ENCODE results near the gene IL3RA.
"Not testable (repeated sequence)": the region's sequence is repeated elsewhere in the genome, so short reads cannot be mapped to it uniquely, and the experiment has no call there.

Gene IL3RA

DNA sequence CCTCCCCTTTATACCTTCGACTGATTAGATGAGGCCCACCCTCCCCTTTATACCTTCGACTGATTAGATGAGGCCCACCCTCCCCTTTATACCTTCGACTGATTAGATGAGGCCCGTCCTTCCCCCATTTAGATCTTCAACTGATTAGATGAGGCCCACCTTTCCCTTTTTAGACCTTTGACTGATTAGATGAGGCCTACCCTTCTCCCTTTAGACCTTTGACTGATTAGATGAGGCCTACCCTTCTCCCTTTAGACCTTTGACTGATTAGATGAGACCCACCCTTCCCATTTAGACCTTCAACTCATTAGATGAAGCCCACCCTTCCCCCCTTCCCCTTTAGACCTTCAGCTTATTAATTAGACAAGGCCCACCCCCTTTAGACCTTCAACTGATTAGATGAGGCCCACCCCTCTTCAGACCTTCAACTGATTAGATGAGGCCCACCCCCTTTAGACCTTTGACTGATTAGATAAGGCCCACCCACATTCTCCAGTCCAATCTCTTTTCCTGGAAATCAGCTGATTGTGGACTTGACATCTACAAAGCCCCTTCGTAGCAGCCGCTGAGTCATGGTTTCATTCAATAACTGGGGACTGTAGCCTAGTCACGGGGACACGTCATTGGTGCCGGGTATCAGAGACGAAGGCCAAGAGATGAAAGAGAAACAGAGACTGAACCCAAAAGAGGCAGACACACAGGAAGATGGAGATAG, 28.8 kb upstream of the IL3RA start:
- H3K27me3 ChIP-seq (ENCODE audit: low read length): no peaks in the 10 kb centered on the region
- H3K9ac ChIP-seq (ENCODE audit: low read length): no peak overlapping the region
- no peaks in the 10 kb centered on the region for H3K36me3 ChIP-seq (ENCODE audit: low read length)
- no peak overlapping the region for H2AFZ ChIP-seq (ENCODE audit: low read depth, low read length, severe bottlenecking)
- H3K27ac ChIP-seq (ENCODE audit: low read depth, low read length): no peak overlapping the region
- no peak overlapping the region for H3K4me2 ChIP-seq (ENCODE audit: low read depth, low read length, poor library complexity, severe bottlenecking)
- TF ChIP-seq EZH2phosphoT487 (conservative IDR thresholded peaks at IDR 0.05; ENCODE audit: low read length): no peak
- TF ChIP-seq, protein P1, sequence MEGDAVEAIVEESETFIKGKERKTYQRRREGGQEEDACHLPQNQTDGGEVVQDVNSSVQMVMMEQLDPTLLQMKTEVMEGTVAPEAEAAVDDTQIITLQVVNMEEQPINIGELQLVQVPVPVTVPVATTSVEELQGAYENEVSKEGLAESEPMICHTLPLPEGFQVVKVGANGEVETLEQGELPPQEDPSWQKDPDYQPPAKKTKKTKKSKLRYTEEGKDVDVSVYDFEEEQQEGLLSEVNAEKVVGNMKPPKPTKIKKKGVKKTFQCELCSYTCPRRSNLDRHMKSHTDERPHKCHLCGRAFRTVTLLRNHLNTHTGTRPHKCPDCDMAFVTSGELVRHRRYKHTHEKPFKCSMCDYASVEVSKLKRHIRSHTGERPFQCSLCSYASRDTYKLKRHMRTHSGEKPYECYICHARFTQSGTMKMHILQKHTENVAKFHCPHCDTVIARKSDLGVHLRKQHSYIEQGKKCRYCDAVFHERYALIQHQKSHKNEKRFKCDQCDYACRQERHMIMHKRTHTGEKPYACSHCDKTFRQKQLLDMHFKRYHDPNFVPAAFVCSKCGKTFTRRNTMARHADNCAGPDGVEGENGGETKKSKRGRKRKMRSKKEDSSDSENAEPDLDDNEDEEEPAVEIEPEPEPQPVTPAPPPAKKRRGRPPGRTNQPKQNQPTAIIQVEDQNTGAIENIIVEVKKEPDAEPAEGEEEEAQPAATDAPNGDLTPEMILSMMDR (IDR thresholded peaks at IDR 0.05; ENCODE audit: insufficient read depth, low read length, poor library complexity, severe bottlenecking): no peak
- no peaks in the 10 kb centered on the region for H3F3A ChIP-seq (ENCODE audit: insufficient read depth)
- H3K9me3 ChIP-seq (ENCODE audit: insufficient read depth, low read length): no peaks in the 10 kb centered on the region
- H3K9me2 ChIP-seq (replicated peaks; ENCODE audit: insufficient read depth, low read length): no peaks in the 10 kb centered on the region
- H3K79me2 ChIP-seq (ENCODE audit: insufficient read depth, low read length): no peaks in the 10 kb centered on the region
- no peak overlapping the region for H3K4me3 ChIP-seq (ENCODE audit: insufficient read depth, low read length, poor library complexity, severe bottlenecking)
- no peaks in the 10 kb centered on the region for H4K20me1 ChIP-seq (ENCODE audit: low read depth, low read length)

DNA sequence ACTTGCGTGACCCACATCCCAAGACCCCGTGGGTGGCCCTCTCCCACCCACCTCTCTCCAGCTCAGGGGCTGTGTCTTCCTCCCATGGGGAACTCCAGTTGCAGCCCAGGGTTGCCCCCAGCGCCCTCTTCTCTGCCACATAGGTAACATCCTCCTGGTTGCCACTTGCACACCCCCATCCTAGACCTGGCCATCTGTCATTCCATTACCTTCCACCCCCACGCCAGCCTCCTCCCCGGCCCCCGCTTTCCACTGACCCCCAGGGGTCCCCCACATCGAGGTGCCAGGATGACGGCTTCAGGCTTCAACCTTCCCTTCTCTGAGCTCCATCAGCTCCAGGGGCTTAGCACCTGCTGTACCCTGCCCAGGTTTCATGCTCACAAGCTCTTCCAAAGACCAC, 28.1 kb upstream of the IL3RA start:
- no peaks in the 10 kb centered on the region for H3K27me3 ChIP-seq (ENCODE audit: low read length)
- no peak overlapping the region for H3K9ac ChIP-seq (ENCODE audit: low read length)
- no peak overlapping the region for H3K4me2 ChIP-seq (ENCODE audit: low read depth, low read length, poor library complexity, severe bottlenecking)
- H3F3A ChIP-seq (ENCODE audit: insufficient read depth): no peaks in the 10 kb centered on the region
- H3K79me2 ChIP-seq (ENCODE audit: insufficient read depth, low read length): no peaks in the 10 kb centered on the region
- H4K20me1 ChIP-seq (ENCODE audit: low read depth, low read length): no peaks in the 10 kb centered on the region
- H3K4me3 ChIP-seq (ENCODE audit: insufficient read depth, low read length, poor library complexity, severe bottlenecking): no peak overlapping the region
- H3K9me3 ChIP-seq (ENCODE audit: insufficient read depth, low read length): no peaks in the 10 kb centered on the region
- no peaks in the 10 kb centered on the region for H3K36me3 ChIP-seq (ENCODE audit: low read length)
- TF ChIP-seq, protein P1 (IDR thresholded peaks at IDR 0.05; ENCODE audit: insufficient read depth, low read length, poor library complexity, severe bottlenecking): no peak
- TF ChIP-seq EZH2phosphoT487 (conservative IDR thresholded peaks at IDR 0.05; ENCODE audit: low read length): no peak
- no peak overlapping the region for H3K27ac ChIP-seq (ENCODE audit: low read depth, low read length)
- no peak overlapping the region for H2AFZ ChIP-seq (ENCODE audit: low read depth, low read length, severe bottlenecking)
- no peaks in the 10 kb centered on the region for H3K9me2 ChIP-seq (replicated peaks; ENCODE audit: insufficient read depth, low read length)

DNA sequence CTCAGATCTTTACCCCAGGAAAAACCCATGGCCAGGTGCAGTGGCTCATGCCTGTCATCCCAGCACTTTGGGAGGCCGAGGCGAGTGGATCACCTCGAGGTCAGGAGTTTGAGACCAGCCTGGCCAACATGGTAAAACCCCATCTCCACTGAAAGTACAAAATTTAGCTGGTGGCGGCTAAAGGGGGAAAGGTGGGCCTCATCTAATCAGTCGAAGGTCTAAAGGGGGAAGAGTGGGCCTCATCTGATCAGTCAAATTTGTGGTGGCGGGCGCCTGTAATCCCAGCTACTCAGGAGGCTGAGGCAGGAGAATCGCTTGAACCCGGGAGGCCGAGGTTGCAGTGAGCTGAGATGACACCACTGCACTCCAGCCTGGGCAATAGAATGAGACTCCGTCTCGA, 27.7 kb upstream of the IL3RA start:
- H3K9me3 ChIP-seq (ENCODE audit: insufficient read depth, low read length); H3K4me2 ChIP-seq (ENCODE audit: low read depth, low read length, poor library complexity, severe bottlenecking); H3K27ac ChIP-seq (ENCODE audit: low read depth, low read length); H3F3A ChIP-seq (ENCODE audit: insufficient read depth); H3K9ac ChIP-seq (ENCODE audit: low read length); H3K9me2 ChIP-seq (replicated peaks; ENCODE audit: insufficient read depth, low read length); H3K79me2 ChIP-seq (ENCODE audit: insufficient read depth, low read length); H3K27me3 ChIP-seq (ENCODE audit: low read length); H2AFZ ChIP-seq (ENCODE audit: low read depth, low read length, severe bottlenecking); H3K4me3 ChIP-seq (ENCODE audit: insufficient read depth, low read length, poor library complexity, severe bottlenecking); H3K36me3 ChIP-seq (ENCODE audit: low read length); H4K20me1 ChIP-seq (ENCODE audit: low read depth, low read length): not testable (repeated sequence)

DNA sequence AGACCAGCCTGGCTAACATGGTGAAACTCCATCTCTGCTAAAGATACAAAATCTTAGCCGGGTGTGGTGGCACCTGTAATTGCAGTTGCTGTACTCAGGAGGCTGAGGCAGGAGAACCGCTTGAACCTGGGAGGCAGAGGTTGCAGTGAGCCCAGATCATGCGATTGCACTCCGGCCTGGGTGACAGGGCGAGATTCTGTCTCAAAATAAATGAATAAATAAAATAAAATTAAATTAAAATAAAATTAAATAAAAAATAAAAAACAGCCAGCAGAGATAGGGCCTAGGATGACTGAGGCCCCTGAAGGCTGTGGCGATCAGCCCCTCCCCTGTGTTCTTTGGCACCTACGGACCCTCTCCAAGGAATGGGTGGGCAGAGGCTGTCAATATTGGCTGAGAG, 22.8 kb upstream of the IL3RA start:
- Histone ChIP-seq H3K79me2 (ENCODE audit: insufficient read depth, low read length) (no peaks in the 10 kb centered on the region), H3K9me2 (replicated peaks; ENCODE audit: insufficient read depth, low read length) (no peaks in the 10 kb centered on the region), H3K9me3 (ENCODE audit: insufficient read depth, low read length) (no peaks in the 10 kb centered on the region), H3K27ac (ENCODE audit: low read depth, low read length) (no peak overlapping the region), H3K9ac (ENCODE audit: low read length) (no peak overlapping the region), H3K36me3 (ENCODE audit: low read length) (no peaks in the 10 kb centered on the region), H3K27me3 (ENCODE audit: low read length) (no peaks in the 10 kb centered on the region), H3K4me3 (ENCODE audit: insufficient read depth, low read length, poor library complexity, severe bottlenecking) (no peak overlapping the region), H3F3A (ENCODE audit: insufficient read depth) (no peaks in the 10 kb centered on the region), H2AFZ (ENCODE audit: low read depth, low read length, severe bottlenecking) (no peak overlapping the region), H3K4me2 (ENCODE audit: low read depth, low read length, poor library complexity, severe bottlenecking) (no peak overlapping the region), H4K20me1 (ENCODE audit: low read depth, low read length) (no peaks in the 10 kb centered on the region)
- no peak for TF ChIP-seq EZH2phosphoT487 (conservative IDR thresholded peaks at IDR 0.05; ENCODE audit: low read length)
- TF ChIP-seq, protein P1 (IDR thresholded peaks at IDR 0.05; ENCODE audit: insufficient read depth, low read length, poor library complexity, severe bottlenecking): no peak
